ENCODE measurements around the gene NMRK1. TPM values are rescaled to one million over a fixed set of nuclear protein-coding genes. Genes with fewer than 3 reads are reported as not detected.

Gene NMRK1
- total RNA-seq (2021; ENCODE audit: unreplicated experiment) (7.8 TPM), Bru-seq, nascent RNA (percentile 47 among the genes with signal in this experiment), BruChase-seq, experiment 1, labeled RNA remaining after a 6-hour chase (percentile 42 among the genes with signal in this experiment), BruChase-seq, experiment 2, labeled RNA remaining after a 2-hour chase (percentile 46 among the genes with signal in this experiment)
- 6.5 and 7.2 TPM in 2 replicates for polyA plus RNA-seq (2012)
- long read RNA-seq, partial matches to known transcripts = 2 of 18 reads
- long read RNA-seq, other reads (novel, unspliced or antisense) = 10 of 18 reads

- intact Hi-C loops (cut with micrococcal nuclease) = loop anchor here (1.0 to 5.0 kb wide), 2 partner anchors 60 to 136 kb away; partner anchors contain the start of genes C9orf40 and CARNMT1
- Histone ChIP-seq H3K27ac (ENCODE audit: low read depth, low read length) (peak within 1 kb of the TSS; percentile 91), H3K79me2 (ENCODE audit: insufficient read depth, low read length) (peaks cover 11% of the 10 kb centered on the region; the same call in 1 of the 2 replicates)
These were observed at the start of gene NMRK1, which contains the start of gene OSTF1 for GRCh38 chr9:75087824-75088645. Gene NMRK1, minus strand, starts transcription at chr9:75088155. Its CDS starts 5,040 bp downstream, at chr9:75083115. Gene OSTF1, plus strand, starts transcription at chr9:75088514. Its CDS starts 179 bp downstream, at chr9:75088693.

More at GRCh38 chr9:75087824-75088645, at the start of gene NMRK1, which contains the start of gene OSTF1:
- Histone ChIP-seq H4K20me1 (ENCODE audit: insufficient read depth) (no peaks in the 10 kb centered on the region), H3K36me3 (ENCODE audit: control insufficient read depth in 1 of 2, insufficient read depth in 2 of 2, low read length in 2 of 2) (no peaks in the 10 kb centered on the region), H3K4me1 (ENCODE audit: control insufficient read depth in 1 of 2, insufficient read depth in 2 of 2, low read length in 2 of 2) (peaks cover 18 to 27% of the 10 kb centered on the region in 2 experiments; a peak in 3 of 4 replicates), H3K9me3 (ENCODE audit: control insufficient read depth in 1 of 2, insufficient read depth in 1 of 2, low read depth in 1 of 2, low read length in 2 of 2) (no peaks in the 10 kb centered on the region), H3K4me2 (ENCODE audit: low read length) (peak within 1 kb of the TSS; percentile 91), H3K27me3 (ENCODE audit: insufficient read depth, low read length) (no peaks in the 10 kb centered on the region), H3K4me3 (replicated peaks in 1 of 2; ENCODE audit: low read depth in 1 of 2, low read length in 2 of 2) (peak within 1 kb of the TSS; percentile 78 to 86), H3K9me2 (ENCODE audit: insufficient read depth) (no peaks in the 10 kb centered on the region), H3K9ac (ENCODE audit: low read length) (peak within 1 kb of the TSS; percentile 73), H2AFZ (ENCODE audit: low read depth, low read length, poor library complexity, severe bottlenecking) (peak within 1 kb of the TSS; percentile 86)
- DNase-seq (ENCODE audit: low read depth, low spot score) (peak; percentile 90), ATAC-seq (peak; percentile 90)
- BruUV-seq (replicated peaks) = no TSS peak
- RAD21 ChIA-PET (ENCODE audit: low non-redundant PET in 1 of 2, low total read pairs in 2 of 2, uncharacterized antibody in 2 of 2, unreplicated experiment in 2 of 2) = interaction anchor here (0.6 to 0.7 kb wide), 2 partner anchors 23 to 93 kb away, joined by 3 read pairs; no protein-coding TSS in a partner anchor
- peak; percentile 15 for TF ChIP-seq MAX (IDR thresholded peaks at IDR 0.05)
- TF ChIP-seq SRF (IDR thresholded peaks at IDR 0.05; ENCODE audit: low read depth) = no peak
- peak; percentile 54 for TF ChIP-seq ZFX (IDR thresholded peaks at IDR 0.05)
- TF ChIP-seq REST (IDR thresholded peaks at IDR 0.05; ENCODE audit: low read depth) = no peak
- TF ChIP-seq SIN3A (IDR thresholded peaks at IDR 0.05; ENCODE audit: low read depth) = peak; percentile 10; the same call in 1 of the 2 replicates
- TF ChIP-seq ELF1 (IDR thresholded peaks at IDR 0.05; ENCODE audit: borderline replicate concordance, low read depth) = peak; percentile 37; the same call in 1 of the 2 replicates
- TF ChIP-seq ZNF274 (IDR thresholded peaks at IDR 0.05; ENCODE audit: low read depth, low read length) = no peak
- TF ChIP-seq POLR2A (IDR thresholded peaks at IDR 0.05; ENCODE audit: borderline replicate concordance, extremely low read depth, insufficient read depth, insufficient read length) = peak; percentile 70
- TF ChIP-seq ATF3 (IDR thresholded peaks at IDR 0.05) = no peak
- peak; percentile 53 for TF ChIP-seq CBX3 (IDR thresholded peaks at IDR 0.05; ENCODE audit: low read depth)
- peak; percentile 66 for TF ChIP-seq POLR2AphosphoS5 (IDR thresholded peaks at IDR 0.05; ENCODE audit: low read depth, low read length)
- CTCF ChIA-PET = interaction anchor here (0.8 to 2.7 kb wide), 5 partner anchors 60 to 317 kb away, joined by 3 to 9 read pairs (median 4); partner anchors contain the start of genes C9orf40 and CARNMT1
- POLR2A ChIA-PET = interaction anchor here (0.5 to 1.4 kb wide), 8 partner anchors 16 to 1261 kb away, joined by 3 to 8 read pairs (median 3); partner anchors contain the start of genes CARNMT1 and PCSK5

All from HCT116 (cell line).